Activated gamma-delta T cell treated with anti-CD3 and anti-CD28 coated beads, Interleukin-2, amount 50 U/mL, for 16 hours (primary cell): Measurements from ENCODE around the gene MOSPD3.
"Not testable (repeated sequence)": the region's sequence is repeated elsewhere in the genome, so short reads cannot be mapped to it uniquely, and the experiment has no call there.

Experiments
- DNase-seq: peaks from one replicate; pipeline ENCODE4 v3.0.0-alpha.2; 2020; ENCODE audit warnings: low read depth

Gene MOSPD3, protein sequence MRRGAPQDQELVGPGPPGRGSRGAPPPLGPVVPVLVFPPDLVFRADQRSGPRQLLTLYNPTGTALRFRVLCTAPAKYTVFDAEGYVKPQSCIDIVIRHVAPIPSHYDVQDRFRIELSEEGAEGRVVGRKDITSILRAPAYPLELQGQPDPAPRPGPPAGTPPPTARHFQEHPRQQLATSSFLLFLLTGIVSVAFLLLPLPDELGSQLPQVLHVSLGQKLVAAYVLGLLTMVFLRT

DNA sequence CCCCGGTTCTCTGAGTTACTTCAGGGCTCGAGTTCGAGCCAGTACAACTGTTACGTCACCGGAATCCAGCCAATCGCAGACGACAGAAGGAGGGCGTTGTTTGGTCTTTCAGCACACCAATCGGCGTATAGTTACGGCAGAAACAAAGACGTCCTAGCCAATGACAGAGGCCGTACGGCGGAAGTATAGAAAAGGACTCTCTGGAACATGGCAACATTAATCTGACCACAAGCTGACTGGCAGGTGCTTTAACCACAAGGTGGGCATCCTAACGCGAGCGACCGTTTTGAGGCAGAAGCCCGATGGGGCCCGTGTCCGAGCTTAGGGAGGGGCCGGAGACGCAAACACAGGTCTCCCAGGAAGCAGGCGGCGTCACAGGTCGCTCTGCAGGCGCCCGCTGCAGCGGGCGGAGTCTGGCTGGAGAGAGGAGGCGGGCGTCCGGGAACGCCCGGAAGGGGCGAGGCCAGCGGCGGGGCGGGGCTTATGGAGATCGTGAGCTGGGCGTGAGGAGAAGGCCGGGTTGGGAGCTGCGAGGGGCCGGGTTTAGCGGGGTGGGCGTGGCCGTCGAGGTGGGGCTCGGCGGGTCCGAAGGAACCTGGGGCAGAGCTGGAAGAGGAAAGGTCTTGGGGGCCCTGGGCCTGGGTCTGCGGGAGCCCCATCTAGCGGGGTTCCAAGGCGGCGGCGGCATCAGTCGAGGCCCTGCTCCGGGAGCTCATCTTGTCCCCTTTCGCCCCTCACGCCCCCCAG is at the start of gene MOSPD3:
Gene MOSPD3 (plus strand): TSS at position 558 of the 747 bp plus-strand sequence. CDS start 252 bp downstream, outside the sequence.
- DNase-seq, result peak; percentile 96

DNA sequence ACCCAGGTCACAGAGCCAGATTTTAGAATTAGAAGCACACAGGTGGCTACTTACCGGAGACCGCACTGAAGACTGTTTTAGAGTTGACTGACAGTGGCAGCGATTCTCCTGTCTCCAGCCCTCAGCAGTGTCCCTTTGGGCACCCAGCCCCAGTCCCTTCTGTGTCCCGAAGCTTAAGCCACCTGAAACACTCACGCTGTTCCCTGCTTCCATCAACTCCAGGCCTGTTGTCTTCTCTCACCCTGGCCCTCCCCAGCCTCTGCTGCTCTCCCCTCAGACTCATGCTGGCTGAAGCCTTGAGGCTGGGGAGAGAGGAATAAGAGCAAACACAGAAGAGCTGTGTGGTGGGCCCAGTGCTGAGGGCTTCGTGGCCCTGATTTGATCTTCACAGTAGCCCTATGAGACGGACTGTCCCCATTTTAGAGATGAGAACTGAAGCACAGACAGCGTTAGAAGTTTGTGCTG is 49.2 kb upstream of the MOSPD3 start:
- DNase-seq, result no peak

DNA sequence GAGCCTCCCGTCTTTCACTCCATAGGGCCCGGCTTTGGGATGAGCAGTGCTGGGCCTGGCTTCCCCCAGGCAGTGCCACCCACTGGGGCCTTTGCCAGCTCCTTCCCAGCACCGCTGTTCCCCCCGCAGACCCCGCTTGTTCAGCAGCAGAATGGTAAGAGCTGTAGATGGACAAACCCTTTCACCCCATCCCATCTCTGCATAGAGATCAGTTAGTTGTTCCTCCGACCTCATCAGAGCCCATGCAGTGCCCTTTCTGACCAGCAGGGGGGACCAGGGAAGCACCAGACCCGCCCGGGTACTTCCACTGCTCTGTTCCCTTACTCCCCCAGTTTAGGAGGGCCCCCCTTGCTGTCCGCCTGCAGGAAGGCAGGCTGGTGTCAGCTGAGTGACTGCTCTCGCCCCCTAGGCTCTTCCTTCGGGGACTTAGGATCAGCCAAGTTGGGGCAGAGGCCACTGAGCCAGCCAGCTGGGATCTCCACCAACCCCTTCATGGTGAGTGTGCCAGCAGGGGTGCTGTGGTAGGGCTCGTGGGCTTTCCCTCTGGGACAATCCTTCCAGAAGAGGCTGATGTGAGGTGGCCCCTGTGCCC is 48.4 kb upstream of the MOSPD3 start:
- DNase-seq, result peak; percentile 81

DNA sequence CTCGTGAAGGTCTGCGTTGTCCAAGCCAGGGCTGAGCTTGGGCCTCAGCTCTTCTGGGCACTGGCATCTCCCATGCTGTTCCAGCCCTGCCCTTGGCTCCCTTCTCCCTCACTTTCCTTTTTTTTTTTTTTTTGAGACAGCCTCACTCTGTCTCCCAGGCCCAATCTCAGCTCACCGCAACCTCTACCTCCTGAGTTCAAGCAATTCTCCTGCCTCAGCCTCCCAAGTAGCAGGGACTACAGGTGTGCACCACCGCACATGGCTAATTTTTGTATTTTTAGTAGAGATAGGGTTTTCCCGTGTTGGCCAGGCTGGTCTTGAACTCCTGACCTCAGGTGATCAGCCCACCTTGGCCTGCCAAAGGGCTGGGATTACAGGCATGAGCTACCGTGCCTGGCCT is 47.9 kb upstream of the MOSPD3 start:
- DNase-seq, result not testable (repeated sequence)

DNA sequence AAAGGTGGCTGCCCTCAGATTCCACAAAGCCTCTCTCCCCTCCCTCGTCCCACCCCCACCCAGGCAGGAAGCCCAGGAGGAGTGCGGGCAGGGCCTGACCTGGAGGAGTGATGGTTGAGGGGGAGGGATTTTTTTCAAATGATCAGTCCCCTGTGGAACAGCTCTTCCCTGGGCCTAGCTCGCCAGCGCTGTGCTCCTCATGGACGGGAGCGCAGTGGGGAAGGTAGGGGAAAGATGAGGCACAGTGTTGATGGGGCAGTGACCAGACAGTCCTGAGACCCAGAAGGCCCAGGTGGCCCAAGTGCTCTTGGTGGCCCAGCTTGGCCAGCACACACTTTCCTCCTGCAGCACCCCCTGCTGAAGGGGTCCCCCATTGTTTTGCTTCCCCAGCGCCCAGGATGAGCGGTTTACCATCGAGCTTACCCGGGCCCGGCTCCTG is 47.2 kb upstream of the MOSPD3 start:
- DNase-seq, result no peak

DNA sequence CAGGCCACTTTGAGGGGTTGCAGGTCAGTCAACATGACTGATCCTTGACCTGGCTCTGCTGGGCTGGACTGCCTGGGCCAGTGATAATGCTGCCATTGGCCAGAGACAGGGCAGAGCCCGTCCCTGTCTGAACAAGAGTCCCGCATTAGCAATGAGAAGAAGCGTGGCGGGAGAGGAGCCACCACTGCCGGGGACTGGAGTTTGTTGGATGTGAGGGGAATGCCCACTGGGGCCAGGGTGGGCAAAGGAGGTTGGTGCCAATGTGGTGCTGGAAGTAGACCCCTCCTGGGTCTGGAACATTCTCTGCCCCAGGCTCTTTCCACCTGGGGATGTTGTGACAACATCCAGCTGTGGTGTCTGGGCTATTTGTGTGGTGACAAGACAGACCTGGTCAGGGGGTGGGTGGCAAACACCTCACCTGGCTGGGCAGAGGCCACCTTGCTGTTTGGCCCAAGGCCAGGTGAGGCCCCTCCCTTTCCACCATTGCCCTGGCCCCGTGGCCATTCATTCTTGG is 46.3 kb upstream of the MOSPD3 start:
- DNase-seq, result no peak

DNA sequence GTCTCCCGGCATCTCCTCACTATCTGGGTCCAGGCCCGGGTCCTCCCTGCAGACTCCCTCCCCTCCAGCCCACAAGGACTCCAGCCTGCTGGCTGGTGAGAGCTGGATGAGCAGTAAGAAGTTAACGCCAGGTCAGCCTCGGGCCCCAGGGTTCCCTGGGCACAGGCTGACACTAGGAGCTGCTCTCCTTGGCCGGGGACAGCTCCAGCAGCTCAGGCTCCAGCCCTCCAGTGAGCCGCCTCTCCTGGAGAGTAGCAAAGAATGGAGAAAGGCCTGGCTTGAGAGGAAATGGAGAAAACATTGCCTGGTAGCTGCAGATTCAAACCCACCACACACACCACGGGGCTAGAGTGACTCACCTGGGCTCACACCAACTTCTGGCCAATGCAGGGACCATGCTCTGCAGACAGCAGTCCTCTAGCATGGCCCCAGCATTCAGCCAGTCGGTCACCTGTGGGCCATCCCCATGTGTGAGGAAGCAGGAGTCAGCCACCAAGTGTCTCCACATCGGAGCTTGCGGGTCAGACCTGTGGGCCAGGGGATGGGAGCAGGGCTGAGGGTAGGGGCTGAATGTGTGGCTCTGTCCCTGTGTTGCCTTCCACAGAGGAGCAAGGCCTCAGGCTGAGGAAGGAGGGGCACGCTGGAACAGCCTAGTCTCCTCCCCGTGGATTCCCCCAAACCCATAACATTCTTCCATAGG is 45.2 kb upstream of the MOSPD3 start:
- no peak for DNase-seq

DNA sequence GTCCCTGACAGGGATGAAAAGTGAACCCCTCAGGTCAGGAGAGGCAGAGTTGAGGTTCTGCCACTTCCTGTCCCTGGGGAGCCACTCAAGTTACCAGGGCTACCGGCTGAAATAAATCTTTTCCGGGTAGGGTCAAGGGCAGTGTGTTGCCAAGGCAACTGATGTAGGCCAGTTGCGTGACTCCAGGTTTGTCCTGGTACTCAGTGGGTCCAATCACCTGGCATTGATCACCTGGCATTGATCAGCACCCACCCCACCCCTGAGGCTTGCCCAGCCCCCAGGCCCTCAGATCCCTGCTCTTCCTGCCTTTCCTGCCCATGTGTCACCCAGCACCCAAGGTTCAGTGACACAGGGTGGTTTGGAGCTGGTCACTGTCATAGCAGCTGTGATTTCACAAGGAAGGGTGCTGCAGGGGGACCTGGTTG is 44.6 kb upstream of the MOSPD3 start:
- no peak for DNase-seq

DNA sequence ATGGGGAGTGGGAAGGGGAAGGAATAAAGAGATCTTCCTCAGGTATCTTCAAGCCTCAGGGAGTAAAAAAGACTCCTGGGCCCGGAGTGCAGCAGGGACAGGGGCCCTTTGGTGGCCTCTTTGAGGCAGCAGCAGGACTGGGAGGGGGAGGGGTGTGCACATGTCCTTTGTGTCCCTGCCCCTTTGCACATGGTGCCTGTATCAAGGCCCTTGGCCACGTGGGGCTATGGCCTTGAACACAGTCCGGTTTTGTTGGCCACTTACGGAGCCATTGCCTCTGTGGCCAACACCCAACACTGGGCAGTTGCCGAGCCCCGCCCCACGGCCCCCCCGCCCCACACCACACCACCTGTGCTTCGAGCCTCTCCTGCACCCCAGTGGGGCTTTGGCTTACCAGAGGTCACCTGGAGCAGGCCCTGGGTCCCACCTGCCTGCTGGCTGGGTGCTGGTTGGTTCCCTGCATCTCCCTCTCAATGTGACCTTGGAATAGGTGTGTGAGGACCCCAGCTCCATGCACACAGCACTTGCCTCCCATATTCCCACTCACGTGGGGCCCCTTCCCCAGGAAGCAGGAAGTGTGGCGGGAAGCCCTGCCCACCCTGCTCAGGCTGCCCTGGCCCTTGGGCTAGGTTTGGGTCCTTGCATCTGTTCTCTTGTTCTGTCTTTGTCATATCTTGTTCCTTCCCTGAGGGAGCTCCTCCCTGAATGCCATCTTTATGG is 44.0 kb upstream of the MOSPD3 start:
- DNase-seq, result no peak

DNA sequence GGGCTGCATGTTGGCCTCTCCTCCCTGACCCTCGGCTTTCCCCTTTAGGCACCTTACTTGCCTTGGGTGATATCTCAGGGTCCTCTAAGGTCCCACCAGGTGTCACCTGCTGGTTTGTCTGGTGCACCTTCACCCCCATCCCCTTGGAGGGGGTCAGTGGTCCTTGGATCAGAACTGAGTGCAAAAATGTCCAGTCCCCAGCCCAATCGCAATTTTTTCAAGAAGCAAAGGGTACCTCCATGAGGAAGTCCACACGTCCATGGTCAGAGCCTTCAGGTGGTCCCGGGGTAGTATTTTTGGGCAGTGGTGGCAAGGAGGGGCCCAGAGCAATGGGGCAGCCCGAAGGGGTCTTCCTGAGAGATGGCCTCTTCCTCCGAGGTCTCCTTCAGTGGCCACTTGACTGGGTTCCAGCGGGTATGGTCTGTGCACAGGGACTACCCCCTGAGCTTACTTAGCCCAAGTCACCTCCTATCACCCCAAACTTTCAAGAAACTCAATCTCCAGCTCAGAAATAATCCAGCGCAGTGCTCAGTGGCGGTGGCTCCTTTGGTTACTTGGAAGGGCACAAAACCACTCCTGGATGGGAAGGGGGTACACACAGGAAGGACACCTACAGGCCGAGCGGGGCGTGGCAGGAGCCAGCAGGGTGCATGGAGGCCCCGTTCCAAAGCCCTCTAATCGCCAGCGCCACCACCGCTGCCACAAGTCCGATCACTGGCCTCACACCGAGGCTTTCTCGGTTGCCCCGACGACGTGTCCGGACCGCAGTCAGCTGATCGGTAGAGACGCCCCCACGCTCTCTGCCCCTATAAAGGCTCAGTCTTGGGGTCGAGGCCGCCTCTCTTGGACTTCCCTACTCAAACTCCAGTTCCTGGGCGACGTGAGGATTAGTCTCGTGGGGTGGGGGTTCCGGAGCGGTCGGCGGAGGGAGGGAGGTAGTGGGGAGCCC is 43.2 kb upstream of the MOSPD3 start:
- DNase-seq, result peak; percentile 22

DNA sequence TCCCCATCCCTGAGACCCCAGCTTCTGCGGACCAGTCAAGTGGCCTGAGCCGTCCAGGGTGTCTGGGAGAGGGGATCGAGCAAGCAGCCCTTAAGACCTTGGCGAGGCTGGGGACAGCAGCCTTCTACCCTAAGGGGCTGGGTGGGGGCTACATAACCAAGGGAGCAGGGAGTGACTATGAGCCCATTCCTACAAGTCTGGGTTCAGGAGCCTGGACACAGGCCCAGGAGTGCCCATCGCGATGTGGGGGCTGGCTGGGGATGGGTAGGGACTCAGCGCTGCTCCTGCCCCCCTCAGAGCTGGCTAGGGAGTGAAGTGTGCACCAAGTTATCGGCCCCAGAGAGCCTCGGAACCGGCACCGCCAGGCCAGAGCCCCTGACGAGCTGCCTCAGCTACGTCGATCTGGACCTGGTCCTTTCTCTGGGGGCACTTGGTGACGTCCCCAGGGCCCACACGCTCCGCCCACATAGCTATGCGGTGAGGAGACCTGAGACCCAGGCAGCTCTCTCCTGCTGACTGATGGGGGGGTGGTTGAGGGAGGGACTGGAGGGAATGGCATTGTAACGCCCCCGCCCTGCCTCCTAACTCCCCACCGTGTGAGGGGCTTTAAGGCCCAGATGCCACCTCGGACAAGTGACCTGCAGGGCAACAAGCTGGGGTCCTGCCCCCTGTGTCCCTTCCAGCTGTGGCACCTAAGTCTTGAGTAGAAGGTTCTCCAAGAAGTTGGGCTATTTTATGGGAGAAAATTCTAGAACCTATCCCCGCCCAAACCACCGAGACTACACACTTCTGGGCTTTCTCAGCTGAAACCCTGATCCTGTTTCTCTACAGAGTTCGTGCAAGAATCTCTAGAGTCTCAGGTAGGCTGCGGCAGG is 41.1 kb upstream of the MOSPD3 start:
- no peak for DNase-seq

DNA sequence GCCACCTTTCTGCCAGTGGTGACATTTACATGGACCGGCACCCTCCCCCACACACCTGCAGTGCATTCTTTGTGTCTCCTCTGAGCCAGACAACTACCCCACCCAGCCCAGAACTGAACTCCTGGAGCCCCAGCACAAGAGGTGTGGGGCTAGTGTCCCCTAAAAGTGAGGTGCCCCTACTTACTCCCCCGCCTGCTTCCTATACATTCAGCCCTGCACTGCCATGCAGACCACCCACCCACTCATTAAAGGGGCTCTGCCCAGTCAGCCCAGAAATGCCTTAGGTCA is 40.6 kb upstream of the MOSPD3 start:
- no peak for DNase-seq

DNA sequence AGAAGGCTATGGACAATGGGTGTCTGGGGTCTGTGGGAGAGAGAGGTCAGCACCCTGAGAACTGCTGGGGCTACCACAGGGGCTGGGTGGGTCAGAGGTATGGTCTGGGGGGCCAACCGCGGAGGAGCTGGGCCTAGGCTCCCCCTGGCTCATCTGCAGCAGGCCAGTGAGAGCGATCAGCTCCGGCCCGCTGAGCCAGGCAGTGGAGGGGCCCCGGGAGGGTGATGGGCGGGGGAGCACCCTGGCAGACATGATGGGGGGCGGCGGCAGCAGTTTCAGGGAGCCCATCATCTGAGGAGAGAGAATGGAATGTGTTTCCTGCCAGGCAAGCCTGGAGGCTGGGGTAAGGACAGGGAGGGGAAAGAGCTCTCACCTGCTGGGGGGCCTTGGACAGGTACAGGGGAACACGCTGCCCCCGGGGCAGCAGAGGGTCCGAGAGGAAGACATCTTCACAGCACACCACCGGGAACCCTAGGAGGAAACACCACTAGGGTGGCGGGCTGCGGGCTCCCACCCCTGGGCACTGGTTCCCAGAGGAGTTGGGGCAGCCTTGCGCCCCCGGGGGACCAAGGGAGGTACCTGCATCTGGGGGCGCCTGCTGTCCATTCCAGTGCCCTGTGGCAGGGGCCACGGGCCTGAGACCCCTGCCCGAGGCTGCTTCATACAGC is 39.9 kb upstream of the MOSPD3 start:
- no peak for DNase-seq

DNA sequence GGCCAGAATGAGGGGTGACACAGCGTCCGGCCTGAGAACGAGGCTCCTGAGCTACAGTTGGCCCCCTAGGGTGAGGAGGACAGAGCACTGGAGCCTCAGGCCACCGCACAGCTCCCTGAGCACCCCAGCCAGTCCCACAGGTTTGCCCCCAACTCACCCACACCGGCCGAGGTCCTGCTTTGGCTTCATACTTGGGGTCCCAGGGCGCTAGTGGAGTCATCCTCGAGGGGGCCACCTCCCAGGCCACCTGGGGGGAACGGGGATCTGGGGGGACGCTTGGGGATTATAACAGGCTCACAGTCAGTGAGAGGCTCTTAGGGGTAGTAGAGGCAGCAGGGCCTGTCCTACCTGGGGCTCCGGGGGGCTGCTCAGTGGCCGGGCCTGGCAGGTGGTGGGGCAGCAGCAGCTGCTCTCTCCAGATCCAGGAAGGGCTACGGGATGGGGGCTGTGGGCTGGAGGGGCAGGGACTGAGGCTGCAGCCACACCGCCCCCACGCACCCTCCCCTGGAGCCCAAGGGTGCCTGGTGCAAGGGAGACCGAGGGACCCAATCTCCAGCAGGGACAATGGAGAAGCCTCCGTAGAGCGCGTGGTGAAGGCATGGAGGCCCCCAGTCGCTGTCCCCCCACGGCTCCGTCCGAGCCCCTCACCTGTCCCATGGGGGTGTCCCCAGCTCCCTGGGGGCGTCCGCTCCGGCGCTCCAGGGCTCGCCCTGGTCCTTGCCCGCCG is 39.2 kb upstream of the MOSPD3 start:
- no peak for DNase-seq

DNA sequence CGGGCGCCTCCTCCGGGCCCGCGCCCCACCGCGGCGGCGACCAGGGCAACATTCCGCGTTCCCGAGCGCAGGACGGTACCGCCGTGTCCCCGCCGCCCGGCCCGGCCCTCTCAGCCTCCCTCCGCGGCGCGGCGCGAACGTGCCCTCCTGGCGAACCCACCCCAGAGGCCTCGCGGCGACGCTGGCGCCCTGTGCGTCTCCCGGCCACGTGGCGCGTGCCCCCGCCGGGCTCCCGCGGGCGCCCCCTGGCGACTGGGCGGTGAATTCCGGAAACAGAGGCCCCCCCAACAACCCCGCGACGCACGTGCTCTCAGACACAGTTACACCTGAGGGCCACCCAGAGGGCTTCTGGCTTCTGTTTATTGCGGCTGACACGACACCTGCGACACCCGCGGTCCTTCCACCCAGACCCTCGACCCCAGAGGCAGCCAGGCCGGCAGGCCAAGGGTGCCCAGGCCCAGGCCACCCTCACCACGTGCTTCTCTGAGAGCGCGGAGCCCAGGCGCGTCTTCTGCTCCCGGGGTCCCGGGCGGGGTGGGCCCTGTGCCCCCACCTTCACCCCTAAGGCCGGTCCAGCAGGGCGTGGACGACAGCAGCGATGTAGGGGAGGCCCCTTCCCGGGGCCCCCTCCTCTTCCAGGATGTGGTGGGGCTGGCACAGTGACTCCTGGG is 38.5 kb upstream of the MOSPD3 start, which contains the start of gene SAP25:
Gene SAP25 (minus strand): TSS at position 210 of the 671 bp plus-strand sequence. CDS start 158 bp downstream, at position 52.
- DNase-seq, result no peak

DNA sequence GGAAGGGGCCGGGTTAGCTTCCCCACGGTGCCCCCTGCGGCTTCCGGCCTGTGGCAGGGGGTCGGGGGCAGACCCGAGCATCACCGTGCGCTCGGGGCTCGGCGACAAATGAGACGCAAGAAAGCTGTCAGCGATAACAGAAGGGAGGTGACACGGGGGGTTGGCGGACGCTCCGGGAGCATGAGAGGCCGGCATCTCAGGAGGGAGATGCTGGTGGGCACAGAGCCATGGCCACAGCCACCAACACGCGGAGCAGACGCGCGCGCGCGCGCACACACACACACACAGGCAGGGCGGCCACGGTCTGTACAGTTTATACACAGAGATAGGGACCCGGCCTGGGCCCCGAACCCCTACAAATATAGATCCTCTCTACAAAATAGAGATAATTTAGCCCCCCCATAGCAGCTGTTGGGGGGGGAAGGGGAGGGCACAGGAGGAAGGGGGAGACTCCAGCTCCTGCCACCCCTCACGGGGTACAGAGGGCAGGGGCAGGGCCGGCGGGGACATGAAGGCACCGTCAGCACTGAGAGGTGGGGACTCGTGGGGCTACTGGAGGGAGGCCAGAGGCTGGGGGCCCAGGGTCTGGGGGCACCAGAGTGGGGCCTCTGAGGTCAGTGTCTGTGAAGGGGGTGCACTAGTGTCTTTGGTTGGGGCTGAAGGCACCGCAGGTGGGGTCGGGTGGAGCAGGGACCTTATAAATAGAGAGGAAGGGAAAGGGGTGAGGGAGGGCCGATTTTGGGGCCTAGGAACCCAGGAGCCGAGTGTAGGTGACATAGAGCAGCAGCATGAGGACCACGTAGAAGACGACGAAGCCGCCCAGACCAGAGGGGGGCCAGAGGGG is 37.8 kb upstream of the MOSPD3 start:
- DNase-seq, result no peak

DNA sequence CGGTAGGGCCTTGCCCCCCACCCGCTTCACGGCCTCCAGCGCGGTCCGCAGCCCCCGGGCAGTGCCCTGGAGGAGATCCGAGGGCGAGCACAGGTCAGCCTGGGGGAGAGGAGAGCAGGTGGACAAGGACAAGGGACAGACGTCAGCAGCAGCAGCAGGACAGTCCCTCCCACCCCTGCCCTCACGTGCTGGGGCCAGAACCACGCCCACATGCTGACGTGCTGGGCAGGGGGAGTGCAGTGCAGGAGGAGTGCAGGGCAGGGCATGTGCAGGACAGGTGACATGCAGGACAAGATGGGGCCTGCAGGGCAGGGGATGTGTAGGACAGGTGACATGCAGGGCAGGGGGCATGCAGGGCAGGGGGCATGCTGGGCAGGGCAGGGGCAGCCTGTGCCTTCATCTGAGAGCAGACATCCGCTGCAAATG is 37.1 kb upstream of the MOSPD3 start:
- DNase-seq, result no peak
